GM18526 (cell line): Measurements from ENCODE around the gene TRAF3.

Experiments
- POLR2A ChIP-seq: IDR thresholded peaks from 3 replicates; pipeline ENCODE4 v1.6.1; 2011; ENCODE audit not compliant: insufficient read length; ENCODE audit errors: extremely low read depth

Gene TRAF3, protein sequence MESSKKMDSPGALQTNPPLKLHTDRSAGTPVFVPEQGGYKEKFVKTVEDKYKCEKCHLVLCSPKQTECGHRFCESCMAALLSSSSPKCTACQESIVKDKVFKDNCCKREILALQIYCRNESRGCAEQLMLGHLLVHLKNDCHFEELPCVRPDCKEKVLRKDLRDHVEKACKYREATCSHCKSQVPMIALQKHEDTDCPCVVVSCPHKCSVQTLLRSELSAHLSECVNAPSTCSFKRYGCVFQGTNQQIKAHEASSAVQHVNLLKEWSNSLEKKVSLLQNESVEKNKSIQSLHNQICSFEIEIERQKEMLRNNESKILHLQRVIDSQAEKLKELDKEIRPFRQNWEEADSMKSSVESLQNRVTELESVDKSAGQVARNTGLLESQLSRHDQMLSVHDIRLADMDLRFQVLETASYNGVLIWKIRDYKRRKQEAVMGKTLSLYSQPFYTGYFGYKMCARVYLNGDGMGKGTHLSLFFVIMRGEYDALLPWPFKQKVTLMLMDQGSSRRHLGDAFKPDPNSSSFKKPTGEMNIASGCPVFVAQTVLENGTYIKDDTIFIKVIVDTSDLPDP

DNA sequence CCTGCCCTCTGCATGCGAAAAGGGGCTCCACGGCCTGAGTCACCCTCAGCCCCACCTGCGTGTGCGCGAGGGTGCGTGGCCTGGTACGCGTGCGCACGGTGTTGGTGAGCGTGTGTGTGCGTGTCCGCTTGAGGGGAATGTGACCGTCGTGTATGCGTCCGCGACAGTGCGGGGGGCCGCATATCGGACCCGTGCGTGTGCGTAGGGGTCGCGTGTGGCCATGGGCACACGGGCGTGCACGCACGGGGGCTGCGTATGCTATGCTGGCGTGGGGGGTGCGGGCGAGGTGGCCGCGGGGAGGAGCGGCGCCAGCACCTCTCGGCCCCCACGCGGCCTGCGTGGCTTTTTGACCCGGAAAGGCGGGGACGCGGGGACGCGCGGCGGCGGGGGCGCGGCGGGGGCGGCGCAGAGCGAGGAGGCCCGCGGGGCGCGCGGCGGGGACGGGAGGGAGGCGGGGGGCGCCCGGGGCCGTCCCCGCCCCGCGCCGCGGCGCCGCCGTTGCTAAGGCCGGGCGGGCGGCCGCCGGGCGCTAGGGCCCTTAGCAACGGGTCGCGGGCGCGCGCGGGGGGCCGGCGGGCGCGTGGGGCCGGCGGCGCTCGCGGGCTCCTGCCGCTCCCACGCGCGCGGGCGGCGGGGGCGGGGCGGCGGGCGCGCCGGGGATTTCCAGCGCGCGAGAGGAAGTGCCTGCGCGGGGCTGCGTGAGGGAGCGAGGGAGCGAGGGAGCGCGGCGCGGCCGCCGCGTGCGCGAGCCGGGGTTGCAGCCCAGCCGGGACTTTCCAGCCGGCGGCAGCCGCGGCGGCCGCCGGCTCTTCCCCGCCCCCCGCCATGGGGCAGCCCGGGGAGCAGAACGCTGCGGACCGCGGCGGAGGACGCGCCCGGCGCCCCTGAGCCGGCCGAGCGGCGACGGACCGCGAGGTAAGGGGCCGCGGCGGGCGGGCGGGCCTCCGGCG is at the start of gene TRAF3:
TSS of gene TRAF3 (plus strand) at position 689 of the 950 bp plus-strand sequence. CDS start 92,753 bp downstream, outside the sequence.
- peak; percentile 78 for TF ChIP-seq POLR2A

DNA sequence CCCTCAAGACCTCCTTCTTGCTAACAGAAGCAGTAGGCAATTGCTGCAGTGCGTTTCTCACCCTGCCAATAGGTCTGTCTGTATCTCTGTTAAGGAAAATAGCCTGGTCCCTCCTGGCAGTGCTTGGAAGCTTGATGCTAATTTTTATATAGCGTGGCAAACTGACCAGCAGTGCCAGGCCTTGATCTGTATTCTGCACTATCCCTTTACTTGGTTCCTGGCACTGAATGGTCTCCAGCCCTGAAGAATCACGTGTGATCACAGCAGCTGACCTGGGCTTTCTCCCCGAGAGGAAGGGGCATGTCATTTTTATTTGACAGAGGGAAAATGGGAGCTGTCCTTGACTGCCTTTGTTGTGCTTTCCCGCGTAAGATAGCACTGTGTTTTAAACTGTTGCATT is 48.7 kb upstream of the TRAF3 start:
- TF ChIP-seq POLR2A: no peak

DNA sequence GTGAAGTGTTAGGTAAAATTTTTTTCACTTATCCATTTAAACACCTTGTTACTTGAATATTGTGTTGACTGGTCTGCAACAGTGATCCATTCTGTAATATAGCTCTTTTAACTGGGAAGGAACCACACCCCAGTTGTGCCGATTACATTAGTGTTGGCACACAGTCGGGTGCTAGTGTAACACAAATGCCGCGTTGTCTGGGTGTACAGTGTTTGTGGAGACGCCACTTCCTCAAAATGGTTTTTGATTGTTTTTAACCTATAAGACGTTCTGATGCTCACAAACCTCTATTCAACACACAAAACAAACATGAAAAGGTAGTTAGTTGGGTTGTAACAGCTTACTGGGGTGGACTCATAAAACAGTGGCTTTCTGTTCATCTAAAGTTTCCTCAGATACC is 48.0 kb upstream of the TRAF3 start:
- no peak for TF ChIP-seq POLR2A

DNA sequence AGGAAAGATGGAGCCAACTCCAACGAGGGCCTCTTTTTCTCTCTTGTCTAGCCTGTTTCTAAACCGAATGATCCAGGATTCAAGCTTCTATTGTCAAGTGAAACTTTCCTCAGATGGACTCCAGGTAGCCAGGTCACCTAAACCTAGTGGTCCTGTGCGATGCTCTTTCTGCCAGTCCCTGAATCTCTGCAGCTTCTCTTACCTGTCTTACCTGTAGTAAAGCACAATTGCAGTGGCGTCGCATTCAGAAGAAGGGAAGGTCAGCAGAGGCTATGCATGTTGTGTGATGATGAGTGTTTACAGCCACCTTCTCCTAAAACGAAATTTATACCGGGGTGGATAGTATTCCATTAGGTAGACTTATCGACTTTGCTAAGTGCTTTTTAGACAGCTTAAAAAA is 47.4 kb upstream of the TRAF3 start:
- no peak for TF ChIP-seq POLR2A

DNA sequence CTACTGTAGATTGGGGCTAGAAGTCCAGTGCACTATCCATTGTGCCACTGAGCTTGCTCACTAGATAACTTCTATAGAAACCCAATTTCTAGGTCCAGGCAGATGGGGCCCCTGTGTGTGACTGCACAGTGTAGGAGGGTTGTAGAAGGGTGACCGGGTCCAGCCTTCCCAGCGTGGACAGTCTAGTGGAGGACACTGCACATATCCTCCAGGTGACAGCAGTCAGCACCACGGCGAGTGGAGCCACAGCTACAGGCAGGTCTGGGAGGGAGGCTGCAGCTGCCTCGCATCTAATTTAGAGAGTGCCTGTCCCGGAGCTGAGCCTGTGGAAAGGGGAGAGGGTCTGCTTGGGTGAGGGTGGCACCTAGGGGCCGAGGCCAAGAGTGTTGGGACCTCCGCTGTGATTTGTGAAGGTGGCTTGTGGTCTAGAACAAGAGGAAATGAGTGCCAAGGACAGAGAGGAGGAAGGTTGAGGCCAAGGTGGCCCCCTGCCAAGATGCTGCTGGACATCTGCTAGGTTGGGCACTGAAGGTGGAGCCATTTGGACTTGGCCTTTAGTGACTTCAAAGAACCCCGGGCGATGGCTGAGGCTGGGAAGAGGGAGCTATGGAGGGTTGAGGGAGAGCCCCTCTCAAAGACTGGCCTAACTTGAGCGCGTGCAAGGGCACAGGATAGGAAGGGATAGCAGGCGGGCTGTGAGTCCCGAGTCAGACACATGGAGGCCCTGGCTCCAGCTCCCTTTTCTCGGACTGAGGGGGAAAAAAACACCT is 46.0 kb upstream of the TRAF3 start:
- no peak for TF ChIP-seq POLR2A

DNA sequence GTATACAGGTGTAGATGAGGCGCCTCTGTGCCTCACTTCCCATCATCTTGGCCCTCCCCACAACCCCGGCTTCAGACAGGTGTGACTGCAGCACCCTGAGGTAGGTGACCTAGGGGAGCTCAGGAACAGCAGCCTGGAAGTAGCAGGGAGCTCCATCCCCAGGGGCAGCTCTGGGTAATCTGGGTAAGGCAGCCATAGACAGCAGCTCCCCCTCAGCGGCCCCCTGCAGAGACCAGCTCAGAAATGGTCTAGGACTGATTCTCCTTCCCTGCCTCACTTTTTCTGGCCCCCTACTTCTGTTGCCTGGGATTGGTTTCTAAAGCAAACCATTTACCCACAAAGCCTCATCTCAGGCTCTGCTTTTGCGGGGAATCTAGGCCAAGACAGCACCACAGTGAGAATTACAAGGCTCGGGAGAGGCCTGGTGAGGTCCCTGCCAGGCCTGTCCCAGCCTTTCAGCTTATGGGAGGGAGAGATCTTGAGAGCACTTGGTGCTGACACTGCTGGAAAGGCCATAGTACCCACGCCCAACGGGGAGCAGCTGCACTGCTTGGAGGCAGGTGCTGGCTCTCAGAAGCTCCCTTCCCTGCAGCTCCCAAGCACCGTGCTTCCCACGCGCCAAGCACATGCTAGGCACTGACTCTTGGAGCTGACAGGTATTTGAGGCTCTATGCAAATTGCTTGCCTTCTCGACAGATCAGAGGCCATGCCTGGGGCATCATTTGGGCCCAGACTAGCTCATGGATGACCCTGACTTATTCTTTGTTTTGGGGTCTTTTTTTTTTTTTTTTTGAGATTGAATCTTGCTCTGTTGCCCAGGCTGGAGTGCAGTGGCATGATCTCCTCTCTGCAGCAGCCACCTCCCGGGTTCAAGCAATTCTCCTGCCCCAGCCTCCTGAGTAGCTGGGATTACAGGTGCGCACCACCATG is 45.1 kb upstream of the TRAF3 start:
- no peak for TF ChIP-seq POLR2A

DNA sequence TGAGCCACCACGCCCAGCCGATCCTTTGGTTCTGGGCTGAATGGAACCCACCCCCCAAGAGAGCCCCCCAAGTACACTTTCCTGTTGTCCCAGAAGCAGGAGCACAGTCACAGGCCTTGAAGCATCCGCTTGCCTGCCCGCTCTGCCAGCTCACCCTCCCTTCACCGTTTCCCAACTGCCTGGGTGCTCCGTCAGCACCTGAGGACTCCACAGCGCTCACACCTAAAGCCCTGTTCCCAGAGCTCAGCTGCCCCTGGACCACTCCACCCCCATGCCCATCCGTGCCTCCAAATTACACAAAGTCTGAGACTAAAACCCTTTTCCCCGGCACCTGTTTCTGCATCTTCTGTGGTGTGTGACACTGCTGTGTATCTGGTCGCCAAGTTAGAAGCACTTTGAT is 44.3 kb upstream of the TRAF3 start:
- no peak for TF ChIP-seq POLR2A

DNA sequence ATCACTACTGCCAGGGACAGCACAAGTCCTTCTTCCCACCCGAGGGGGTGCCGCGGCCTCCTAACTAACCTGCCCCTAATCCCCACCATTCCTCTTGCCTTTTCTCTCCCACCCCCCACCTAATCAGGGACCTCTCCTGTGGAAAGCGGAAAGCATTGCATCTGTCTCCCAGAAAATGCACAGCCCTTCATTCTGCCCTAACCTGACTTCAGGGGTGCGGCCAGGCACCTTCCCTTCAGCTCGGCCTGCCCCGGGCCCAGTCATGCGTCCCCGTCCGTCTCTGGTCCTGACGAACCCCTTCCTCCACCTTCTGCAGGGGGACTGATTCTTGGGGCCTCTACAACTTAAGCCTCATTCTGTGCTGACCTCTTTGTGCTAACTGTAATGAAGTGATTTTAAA is 43.9 kb upstream of the TRAF3 start:
- TF ChIP-seq POLR2A: no peak

DNA sequence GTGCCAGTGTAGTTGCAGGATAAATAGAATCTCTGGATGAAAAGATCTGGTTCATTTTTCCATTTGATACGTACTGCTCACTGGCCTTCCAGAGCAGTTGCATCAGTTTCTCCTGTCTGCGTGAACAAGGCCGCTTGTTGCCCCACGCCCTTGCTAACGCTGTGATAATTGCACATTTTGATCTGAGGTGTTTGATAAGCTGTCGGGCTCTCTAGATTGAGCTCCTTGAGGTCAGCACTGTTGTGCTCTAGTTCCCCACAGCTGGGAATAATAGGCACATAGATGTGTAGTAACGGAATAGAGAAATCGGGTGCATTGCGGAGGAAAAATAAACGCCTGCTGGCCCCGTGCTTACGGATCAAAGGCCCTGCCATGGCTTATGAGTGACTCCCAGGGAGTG is 42.8 kb upstream of the TRAF3 start:
- no peak for TF ChIP-seq POLR2A

DNA sequence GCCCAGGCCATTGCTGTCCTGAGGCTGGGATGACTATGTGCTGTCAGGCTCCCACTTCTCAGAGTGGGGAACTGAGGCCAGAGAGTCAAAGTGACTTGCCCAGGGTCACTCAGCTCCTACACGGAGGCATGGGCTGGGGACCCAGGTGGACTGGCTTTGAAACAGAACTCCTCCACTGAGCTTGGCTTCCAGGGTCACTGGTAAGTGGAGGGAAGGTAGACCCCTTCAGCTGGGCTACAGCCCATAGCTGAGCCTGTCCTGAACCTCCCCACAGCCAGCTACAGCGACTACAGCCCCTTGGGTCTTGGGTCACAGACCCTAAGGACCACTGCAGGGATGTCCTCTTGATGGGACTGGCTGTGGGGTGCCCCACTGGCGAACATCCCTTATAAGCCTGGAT is 40.3 kb upstream of the TRAF3 start:
- TF ChIP-seq POLR2A: no peak

DNA sequence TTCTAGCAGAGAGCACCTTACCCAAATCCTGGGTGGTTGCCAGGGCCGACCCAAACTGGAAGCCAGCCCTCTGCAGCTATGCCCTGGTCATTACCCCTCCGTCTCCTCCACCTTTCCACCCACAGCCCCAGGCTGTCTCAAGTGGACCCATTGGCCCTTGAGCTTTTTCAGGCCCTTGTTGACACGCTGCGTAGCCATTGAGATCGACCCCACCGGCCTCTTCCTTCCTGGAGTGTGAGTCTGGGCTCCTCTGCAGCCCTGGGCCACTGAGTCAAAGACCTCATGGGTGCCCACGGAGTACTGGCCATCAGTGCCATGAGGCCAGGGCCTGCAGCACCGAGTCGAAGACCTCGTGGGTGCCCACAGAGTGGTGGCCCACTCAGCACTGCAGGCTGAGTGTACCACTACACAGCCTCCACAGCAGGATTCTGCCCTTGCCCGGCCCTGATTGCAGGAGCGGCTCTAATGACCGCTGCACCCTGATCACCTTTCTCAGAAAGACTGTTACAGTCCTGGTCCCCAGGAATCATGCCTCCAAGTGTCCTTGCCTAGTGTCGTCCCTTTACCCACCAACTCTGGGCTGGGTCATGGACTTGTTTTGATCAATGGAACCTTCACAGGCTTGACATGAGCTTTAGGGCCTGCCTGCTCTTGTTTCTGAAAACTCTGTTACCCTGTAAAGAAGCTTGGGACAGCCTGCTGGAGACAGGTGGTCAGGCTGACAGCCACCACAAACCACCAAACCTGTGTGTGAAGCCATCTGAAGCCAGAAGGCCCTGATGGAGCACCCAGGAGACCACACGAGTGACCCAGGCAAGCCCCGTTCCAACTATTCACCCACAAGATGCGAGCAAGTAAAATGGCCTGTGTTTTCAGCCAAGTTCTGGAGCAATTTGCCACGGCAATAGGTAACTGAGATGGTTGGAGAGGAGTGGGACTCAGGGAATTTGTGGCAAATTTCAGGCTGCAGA is 39.6 kb upstream of the TRAF3 start:
- no peak for TF ChIP-seq POLR2A

DNA sequence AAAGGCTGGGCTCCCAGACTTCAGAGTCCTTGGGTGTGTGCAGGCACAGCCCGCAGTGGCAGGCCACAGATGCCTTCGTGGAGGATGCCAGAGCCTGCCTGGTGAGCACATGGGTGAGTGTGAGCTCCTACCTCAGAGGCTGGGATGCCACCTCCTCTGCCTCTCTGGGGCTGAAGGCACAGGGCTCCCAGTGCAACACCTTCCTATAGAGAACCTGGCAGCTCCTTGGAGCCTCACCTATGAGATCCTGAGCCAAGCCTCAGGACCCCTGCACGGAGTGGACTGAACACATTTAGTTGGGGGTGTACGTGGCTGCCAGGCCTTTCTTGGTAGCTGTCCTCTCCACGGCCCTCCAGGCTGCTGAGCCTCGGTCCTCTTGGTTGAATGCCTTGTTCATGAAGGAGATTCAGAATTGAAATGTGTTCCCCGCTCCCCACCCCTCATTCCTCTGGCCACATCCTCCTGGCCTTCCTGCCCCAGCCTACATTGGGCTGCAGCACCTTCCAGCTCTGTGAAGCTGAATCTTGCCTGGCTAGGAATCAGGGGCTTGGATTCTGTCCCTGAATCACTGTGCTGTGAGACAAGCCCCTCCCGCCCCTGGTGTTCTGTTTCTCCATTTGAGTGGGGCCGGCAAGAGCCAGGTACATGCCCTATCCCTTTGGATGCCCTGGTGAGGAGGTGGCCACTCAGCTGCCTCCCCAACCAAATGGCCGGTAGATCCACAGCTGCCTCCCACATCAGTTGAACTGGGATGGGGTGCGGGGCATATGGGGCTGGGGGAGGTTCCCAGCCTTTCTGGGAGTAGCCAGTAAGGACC is 38.7 kb upstream of the TRAF3 start:
- TF ChIP-seq POLR2A: no peak
